Activated naive CD8-positive, alpha-beta T cell (primary cell): ENCODE measurements around the gene HGF.

Experiments
- H3K27ac Mint-ChIP-seq: one replicate; pipeline ENCODE4 v1.8.0; 2021; ENCODE audit warnings: mixed read lengths
- H3K27me3 Mint-ChIP-seq: one replicate; pipeline ENCODE4 v1.8.0; 2021; ENCODE audit warnings: mixed read lengths
- H3K36me3 Mint-ChIP-seq: one replicate; pipeline ENCODE4 v1.8.0; 2021; ENCODE audit warnings: mixed read lengths
- H3K4me1 Mint-ChIP-seq: one replicate; pipeline ENCODE4 v1.8.0; 2021; ENCODE audit warnings: low read depth, mixed read lengths
- H3K4me3 Mint-ChIP-seq: one replicate; pipeline ENCODE4 v1.8.0; 2021; ENCODE audit warnings: mild to moderate bottlenecking, mixed read lengths
- H3K9me3 Mint-ChIP-seq: one replicate; pipeline ENCODE4 v1.8.0; 2021; ENCODE audit warnings: low read depth, mixed read lengths

Gene HGF

GRCh38 chr7:81664304-81664703 lies 105.5 kb downstream of the HGF start:
- Mint-ChIP-seq H3K36me3 (no peaks in the 10 kb centered on the region), H3K27me3 (no peaks in the 10 kb centered on the region), H3K4me1 (no peaks in the 10 kb centered on the region), H3K9me3 (peaks cover 9% of the 10 kb centered on the region), H3K27ac (no peak overlapping the region), H3K4me3 (no peak overlapping the region)

- H3K36me3 Mint-ChIP-seq: no peaks in the 10 kb centered on the region
- peaks cover 9% of the 10 kb centered on the region for H3K9me3 Mint-ChIP-seq
- no peaks in the 10 kb centered on the region for H3K27me3 Mint-ChIP-seq
- H3K4me1 Mint-ChIP-seq: no peaks in the 10 kb centered on the region
- no peak overlapping the region for H3K27ac Mint-ChIP-seq
- no peak overlapping the region for H3K4me3 Mint-ChIP-seq
Measured at GRCh38 chr7:81662531-81662930, 107.3 kb downstream of the HGF start.

DNA sequence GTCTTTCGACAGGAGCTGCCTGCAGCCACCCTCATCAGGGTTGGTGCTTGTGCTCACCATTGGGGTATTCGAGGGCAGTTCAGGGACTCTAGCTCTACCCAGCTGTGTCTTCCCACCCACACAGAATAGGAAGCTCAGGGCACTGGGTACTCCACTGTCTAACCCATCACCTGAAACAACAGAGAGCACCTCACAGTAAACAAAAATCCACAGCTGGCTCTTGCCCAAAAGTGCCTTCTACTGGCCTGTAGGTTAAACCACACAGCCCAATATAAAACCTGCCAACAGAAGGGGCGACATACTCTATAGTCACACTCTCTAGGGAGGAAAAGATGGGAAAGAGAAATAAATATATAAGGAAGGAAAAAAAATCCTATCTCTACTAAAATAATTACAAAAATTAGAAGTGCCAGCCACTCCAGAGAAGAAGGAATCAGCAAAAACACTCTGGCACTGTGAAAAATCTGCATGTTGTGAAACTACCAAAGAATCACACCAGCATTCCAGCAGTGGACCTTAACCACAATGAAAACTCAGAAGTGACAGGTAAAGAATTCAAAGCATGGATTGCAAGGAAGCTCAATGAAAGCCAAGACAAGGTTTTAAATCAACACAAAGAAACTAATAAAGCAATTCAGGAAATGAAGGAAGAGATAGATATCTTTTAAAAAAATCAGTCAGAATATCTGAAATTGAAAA lies 110.0 kb downstream of the HGF start:
- peaks cover 9% of the 10 kb centered on the region for H3K9me3 Mint-ChIP-seq
- H3K4me1 Mint-ChIP-seq: no peaks in the 10 kb centered on the region
- H3K27me3 Mint-ChIP-seq: no peaks in the 10 kb centered on the region
- no peak overlapping the region for H3K27ac Mint-ChIP-seq
- H3K4me3 Mint-ChIP-seq: no peak overlapping the region
- no peaks in the 10 kb centered on the region for H3K36me3 Mint-ChIP-seq

- Mint-ChIP-seq H3K27ac (no peak overlapping the region), H3K4me3 (no peak overlapping the region), H3K4me1 (no peaks in the 10 kb centered on the region), H3K9me3 (peaks cover 9% of the 10 kb centered on the region), H3K36me3 (no peaks in the 10 kb centered on the region), H3K27me3 (no peaks in the 10 kb centered on the region)
Measured at GRCh38 chr7:81657551-81657950, 112.3 kb downstream of the HGF start.

DNA sequence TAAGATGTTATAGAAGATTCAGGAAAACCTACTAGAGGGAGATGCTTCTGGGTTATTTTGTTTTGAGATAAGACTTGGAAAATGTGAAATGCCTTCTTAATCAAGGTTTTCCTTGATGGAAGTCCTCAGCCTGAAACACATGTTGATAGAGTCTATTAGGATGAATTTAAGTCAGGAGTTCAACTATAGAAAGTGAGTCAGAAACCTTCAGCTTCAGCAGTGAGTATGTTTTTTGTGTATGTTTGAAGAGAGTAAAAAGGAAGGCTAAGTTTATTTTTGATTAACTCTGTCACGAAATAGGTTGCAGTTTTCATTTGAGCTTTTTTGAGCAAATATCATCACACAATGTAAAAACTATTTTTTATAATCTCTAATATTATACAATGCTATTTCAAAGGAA lies 114.6 kb downstream of the HGF start:
- Mint-ChIP-seq H3K27me3 (no peaks in the 10 kb centered on the region), H3K4me1 (no peaks in the 10 kb centered on the region), H3K4me3 (no peak overlapping the region), H3K27ac (no peak overlapping the region), H3K9me3 (peaks cover 4% of the 10 kb centered on the region), H3K36me3 (no peaks in the 10 kb centered on the region)

DNA sequence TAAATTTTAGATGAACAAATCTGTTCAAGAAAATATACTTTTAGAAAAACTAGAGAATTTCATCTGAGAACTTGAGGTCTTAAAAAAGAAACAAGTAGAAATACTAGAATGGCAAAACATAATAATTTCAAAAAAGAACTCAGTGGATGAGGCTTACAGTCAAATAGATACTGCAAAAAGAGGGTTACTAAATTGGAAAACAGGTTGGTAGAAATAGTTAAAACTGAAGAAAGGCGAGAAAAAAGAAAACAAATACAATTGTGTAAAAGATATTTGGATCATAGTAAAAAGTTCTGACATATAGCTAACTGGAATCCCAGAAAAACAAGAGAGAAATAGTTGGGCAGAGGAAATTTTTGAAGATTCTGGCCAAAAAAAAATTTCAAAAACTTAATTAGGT lies 117.6 kb downstream of the HGF start:
- Mint-ChIP-seq H3K27ac (no peak overlapping the region), H3K27me3 (no peaks in the 10 kb centered on the region), H3K36me3 (no peaks in the 10 kb centered on the region), H3K4me3 (no peak overlapping the region), H3K9me3 (no peaks in the 10 kb centered on the region), H3K4me1 (no peaks in the 10 kb centered on the region)
